Measurements from ENCODE around the gene SMIM29. TPM values are rescaled to one million over a fixed set of nuclear protein-coding genes. Genes with fewer than 3 reads are reported as not detected.
A peak's percentile ranks its signal among the peaks of the same experiment; 100 is the strongest.

Gene SMIM29
- total RNA-seq, 1 experiment from 2014 or later: 44.3 TPM

DNA sequence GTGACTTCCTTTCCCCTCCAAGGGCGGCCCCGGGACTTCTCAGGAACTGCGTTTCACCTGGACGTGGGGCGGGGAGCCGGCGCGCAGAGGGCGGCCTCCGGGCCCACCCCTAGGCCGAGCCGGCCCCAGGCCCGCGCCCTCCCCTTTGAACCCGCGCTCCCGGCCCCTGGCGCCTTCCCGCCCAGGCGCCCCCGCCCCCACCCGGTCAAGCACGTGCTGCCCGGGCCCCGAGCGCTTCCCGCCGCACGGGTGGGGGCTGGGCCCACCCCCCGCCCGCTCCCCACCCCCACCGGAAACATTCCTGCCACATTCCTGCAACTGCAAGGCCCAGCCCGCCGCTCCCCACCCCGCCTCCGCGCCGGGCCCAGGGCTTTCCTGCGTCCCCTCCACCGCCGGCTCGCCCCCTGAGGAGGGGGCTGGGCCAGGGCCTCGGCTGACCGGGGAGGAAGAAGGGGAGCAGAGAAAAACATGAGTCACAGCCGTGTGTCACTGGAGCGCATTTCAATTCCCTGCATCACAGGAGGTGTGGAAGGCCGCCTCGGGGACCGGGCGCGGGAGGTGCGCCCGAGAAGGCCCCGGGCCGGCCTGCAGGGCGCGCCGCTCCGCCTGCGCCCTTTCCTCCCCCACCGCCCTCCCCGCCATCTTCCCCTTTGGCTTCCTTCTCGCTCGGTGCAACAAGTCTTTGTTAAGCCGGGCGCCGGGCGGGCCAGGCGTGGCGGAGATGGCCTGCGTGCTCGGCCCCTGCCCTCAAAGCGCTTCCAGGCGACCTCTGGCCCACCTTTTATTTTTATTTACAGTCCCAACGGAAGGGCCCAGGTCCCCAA lies 13.3 kb downstream of the SMIM29 start:
- Histone ChIP-seq H3K79me2 (ENCODE audit: low read length) (peaks cover 30% of the 10 kb centered on the region), H3K4me2 (ENCODE audit: low read depth, low read length, poor library complexity, severe bottlenecking) (peak overlapping the region; percentile 80), H4K20me1 (ENCODE audit: insufficient read depth, low read depth, low read length) (peaks cover 22% of the 10 kb centered on the region), H3K9ac (ENCODE audit: low read length) (peak overlapping the region; percentile 94), H3K27me3 (ENCODE audit: low read length) (no peaks in the 10 kb centered on the region), H3K4me3 (ENCODE audit: low read length) (peak overlapping the region; percentile 79), H3K4me1 (ENCODE audit: low read length) (peaks cover 32% of the 10 kb centered on the region), H3K27ac (ENCODE audit: low read length) (no peak overlapping the region; the same call in 1 of the 2 replicates), H3K9me3 (ENCODE audit: low read length) (no peaks in the 10 kb centered on the region), H3K36me3 (ENCODE audit: insufficient read depth, low read length) (peaks cover 23% of the 10 kb centered on the region), H3K9me2 (replicated peaks; ENCODE audit: insufficient read depth, low read length) (no peaks in the 10 kb centered on the region), H2AFZ (ENCODE audit: low read length) (no peak overlapping the region)
- peak; percentile 79 for DNase-seq

DNA sequence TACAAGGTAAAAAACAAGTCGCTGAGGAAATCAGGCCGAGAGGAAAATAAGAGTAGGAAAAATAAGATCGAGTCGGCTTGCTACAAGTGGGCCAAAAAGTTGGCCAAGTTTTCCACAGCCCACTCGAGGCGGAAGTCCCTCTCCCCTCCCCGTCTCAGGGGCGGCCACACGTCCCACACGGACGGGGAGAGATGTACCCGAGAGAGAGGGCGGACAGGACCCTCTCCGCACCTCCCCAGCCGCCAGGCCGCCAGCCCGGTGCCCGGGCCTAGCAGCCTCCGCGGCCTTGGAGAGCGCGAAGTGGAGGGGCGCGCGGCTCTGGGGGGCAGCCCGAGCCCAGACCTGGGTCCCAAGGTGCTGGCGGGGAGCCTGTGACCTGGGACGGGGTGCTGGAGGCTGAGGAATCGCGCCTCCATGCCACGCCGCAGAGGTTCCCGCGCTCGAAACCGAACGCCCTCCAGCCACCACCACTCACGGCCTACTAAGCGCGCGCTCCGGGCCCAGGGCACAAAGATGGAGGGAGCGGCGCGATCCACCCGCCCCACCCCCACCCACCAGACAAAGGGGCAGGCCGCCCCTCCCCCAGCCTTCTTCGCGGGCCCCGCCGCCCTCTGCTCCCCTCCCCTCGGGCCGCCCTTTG lies 14.0 kb downstream of the SMIM29 start:
- Histone ChIP-seq H3K79me2 (ENCODE audit: low read length) (peaks cover 23% of the 10 kb centered on the region), H3K27me3 (ENCODE audit: low read length) (no peaks in the 10 kb centered on the region), H3K36me3 (ENCODE audit: insufficient read depth, low read length) (peaks cover 16% of the 10 kb centered on the region), H3K27ac (ENCODE audit: low read length) (no peak overlapping the region), H3K4me1 (ENCODE audit: low read length) (peaks cover 26% of the 10 kb centered on the region), H3K9me3 (ENCODE audit: low read length) (no peaks in the 10 kb centered on the region), H3K9me2 (replicated peaks; ENCODE audit: insufficient read depth, low read length) (no peaks in the 10 kb centered on the region), H4K20me1 (ENCODE audit: insufficient read depth, low read depth, low read length) (peaks cover 15% of the 10 kb centered on the region), H3K4me2 (ENCODE audit: low read depth, low read length, poor library complexity, severe bottlenecking) (no peak overlapping the region), H3K9ac (ENCODE audit: low read length) (no peak overlapping the region), H3K4me3 (ENCODE audit: low read length) (no peak overlapping the region), H2AFZ (ENCODE audit: low read length) (no peak overlapping the region)
- no peak for DNase-seq

DNA sequence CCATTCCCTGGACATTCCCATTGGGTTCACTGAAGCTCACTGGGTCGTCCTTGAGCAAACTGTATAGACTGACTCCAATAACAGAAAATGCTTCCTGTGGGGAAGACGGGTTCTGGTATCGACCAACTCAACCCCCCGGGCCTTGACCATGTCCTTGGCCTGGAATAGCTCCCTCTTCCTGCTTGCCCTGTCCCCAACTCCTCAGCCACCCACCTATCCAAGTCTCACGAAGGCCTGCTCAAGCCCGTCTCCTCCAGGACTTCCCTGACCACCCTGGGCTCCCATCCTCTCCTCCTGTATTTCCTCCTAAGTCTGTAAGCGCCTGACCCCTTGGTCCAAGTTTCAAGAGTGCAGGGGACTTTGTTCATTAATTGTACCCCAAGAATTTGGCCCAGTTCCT lies 14.9 kb downstream of the SMIM29 start:
- Histone ChIP-seq H3K9me3 (ENCODE audit: low read length) (no peaks in the 10 kb centered on the region), H3K9ac (ENCODE audit: low read length) (no peak overlapping the region), H3K79me2 (ENCODE audit: low read length) (peaks cover 14% of the 10 kb centered on the region), H3K9me2 (replicated peaks; ENCODE audit: insufficient read depth, low read length) (no peaks in the 10 kb centered on the region), H3K4me3 (ENCODE audit: low read length) (no peak overlapping the region), H4K20me1 (ENCODE audit: insufficient read depth, low read depth, low read length) (peaks cover 6% of the 10 kb centered on the region), H3K27me3 (ENCODE audit: low read length) (no peaks in the 10 kb centered on the region), H3K36me3 (ENCODE audit: insufficient read depth, low read length) (peaks cover 6% of the 10 kb centered on the region), H3K4me2 (ENCODE audit: low read depth, low read length, poor library complexity, severe bottlenecking) (no peak overlapping the region), H3K4me1 (ENCODE audit: low read length) (peaks cover 17% of the 10 kb centered on the region), H2AFZ (ENCODE audit: low read length) (no peak overlapping the region), H3K27ac (ENCODE audit: low read length) (no peak overlapping the region)
- no peak for DNase-seq

DNA sequence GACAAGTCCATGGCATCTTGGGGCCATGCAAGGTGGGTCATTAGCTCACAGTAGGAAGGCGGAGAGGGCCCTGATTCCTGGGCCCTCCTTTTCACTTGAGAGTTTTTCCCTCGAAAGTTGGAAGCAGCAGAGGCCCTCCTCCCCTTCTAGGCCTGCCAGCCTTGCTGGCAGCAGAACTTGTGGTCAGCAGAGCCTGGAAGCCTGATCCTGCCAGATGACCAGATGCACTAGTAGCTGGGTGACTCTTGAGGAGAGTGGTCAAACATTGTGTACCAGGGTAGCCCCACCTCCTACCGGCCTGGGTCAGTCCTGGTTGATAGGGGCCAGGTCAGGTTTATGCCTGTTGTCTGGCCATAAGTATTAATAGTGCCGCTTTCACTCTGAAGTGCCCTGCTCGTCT lies 15.9 kb downstream of the SMIM29 start:
- DNase-seq: no peak
- H3K9ac ChIP-seq (ENCODE audit: low read length): no peak overlapping the region
- H3K4me3 ChIP-seq (ENCODE audit: low read length): no peak overlapping the region
- no peak overlapping the region for H2AFZ ChIP-seq (ENCODE audit: low read length)
- no peak overlapping the region for H3K27ac ChIP-seq (ENCODE audit: low read length)
- no peaks in the 10 kb centered on the region for H4K20me1 ChIP-seq (ENCODE audit: insufficient read depth, low read depth, low read length)
- no peaks in the 10 kb centered on the region for H3K27me3 ChIP-seq (ENCODE audit: low read length)
- no peaks in the 10 kb centered on the region for H3K9me3 ChIP-seq (ENCODE audit: low read length)
- H3K36me3 ChIP-seq (ENCODE audit: insufficient read depth, low read length): peaks cover 3% of the 10 kb centered on the region; the same call in 1 of the 2 replicates
- H3K9me2 ChIP-seq (replicated peaks; ENCODE audit: insufficient read depth, low read length): no peaks in the 10 kb centered on the region
- peaks cover 12% of the 10 kb centered on the region for H3K4me1 ChIP-seq (ENCODE audit: low read length)
- no peak overlapping the region for H3K4me2 ChIP-seq (ENCODE audit: low read depth, low read length, poor library complexity, severe bottlenecking)
- peaks cover 4% of the 10 kb centered on the region for H3K79me2 ChIP-seq (ENCODE audit: low read length)

DNA sequence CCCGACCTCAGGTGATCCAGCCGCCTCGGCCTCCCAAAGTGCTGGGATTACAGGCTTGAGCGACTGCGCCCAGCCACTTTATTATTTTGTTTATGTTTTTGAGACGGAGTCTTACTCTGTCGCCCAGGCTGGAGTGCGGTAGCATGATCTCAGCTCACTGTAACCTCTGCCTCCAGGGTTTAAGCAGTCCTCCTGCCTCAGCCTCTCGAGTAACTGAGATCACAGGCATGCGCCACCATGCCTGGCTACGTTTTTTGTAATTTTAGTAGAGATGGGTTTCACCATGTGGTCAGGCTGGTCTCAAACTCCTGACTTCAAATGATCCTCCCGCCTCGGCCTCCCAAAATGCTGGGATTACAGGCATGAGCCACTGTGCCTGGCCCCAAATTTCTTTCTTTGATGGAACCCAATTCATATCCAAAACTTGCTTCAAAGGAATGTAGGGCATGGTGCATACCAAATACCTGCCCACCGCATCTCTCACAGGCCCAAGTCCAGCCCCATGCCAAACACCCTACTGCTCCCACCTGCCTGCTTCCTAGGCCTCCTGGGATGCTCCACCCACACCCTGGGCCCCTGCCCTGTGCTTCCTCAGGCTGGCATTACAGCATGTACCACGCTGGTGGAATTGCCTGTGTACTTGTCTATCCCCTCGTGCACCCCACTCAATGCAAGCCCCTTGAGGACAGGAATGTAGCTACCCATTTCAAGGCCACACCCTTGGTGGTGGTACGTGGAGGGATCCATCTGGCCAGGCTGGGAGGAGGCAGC lies 17.1 kb downstream of the SMIM29 start:
- DNase-seq: no peak
- no peak overlapping the region for H3K4me2 ChIP-seq (ENCODE audit: low read depth, low read length, poor library complexity, severe bottlenecking)
- H3K27me3 ChIP-seq (ENCODE audit: low read length): no peaks in the 10 kb centered on the region
- no peaks in the 10 kb centered on the region for H3K79me2 ChIP-seq (ENCODE audit: low read length)
- H2AFZ ChIP-seq (ENCODE audit: low read length): no peak overlapping the region
- no peaks in the 10 kb centered on the region for H3K9me3 ChIP-seq (ENCODE audit: low read length)
- no peaks in the 10 kb centered on the region for H3K9me2 ChIP-seq (replicated peaks; ENCODE audit: insufficient read depth, low read length)
- H3K36me3 ChIP-seq (ENCODE audit: insufficient read depth, low read length): no peaks in the 10 kb centered on the region
- H3K9ac ChIP-seq (ENCODE audit: low read length): no peak overlapping the region
- H4K20me1 ChIP-seq (ENCODE audit: insufficient read depth, low read depth, low read length): no peaks in the 10 kb centered on the region
- H3K4me1 ChIP-seq (ENCODE audit: low read length): peaks cover 23% of the 10 kb centered on the region
- no peak overlapping the region for H3K4me3 ChIP-seq (ENCODE audit: low read length)
- H3K27ac ChIP-seq (ENCODE audit: low read length): no peak overlapping the region

DNA sequence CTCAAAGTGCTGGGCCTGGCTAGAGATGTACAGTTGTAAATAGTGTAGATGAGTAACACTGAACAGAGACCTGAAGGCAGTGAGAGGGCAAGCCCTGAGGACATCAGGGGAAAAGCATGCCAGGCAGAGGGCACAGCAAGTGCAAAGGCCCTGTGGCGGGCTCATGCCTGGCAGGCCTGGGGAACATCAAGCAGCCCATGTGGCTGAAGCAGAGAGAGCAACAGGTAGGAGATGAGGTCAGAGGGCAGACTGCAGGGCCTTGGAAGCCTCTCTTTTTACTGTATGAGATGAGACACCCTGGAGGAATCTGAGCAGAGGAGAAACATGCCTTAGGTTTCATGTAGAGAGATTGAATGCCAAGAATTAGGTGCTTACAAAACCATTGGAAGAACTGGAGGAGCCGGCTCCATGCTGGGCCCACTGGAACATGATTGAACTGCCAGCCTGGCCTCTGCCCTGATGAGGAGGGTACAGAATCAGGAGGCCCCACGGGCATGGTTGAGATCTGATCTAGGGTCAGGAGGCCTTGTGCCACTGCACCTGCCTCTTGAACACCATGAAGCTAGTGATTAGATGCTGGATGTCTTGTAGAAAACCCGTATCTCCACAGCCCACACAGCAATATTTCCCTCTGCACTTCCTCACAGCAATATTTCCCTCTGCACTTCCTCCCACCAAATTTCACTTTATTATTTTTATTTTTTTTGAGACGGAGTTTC lies 18.0 kb downstream of the SMIM29 start:
- no peaks in the 10 kb centered on the region for H3K36me3 ChIP-seq (ENCODE audit: insufficient read depth, low read length)
- H3K4me2 ChIP-seq (ENCODE audit: low read depth, low read length, poor library complexity, severe bottlenecking): no peak overlapping the region
- peak; percentile 38 for DNase-seq
- no peaks in the 10 kb centered on the region for H3K9me2 ChIP-seq (replicated peaks; ENCODE audit: insufficient read depth, low read length)
- no peak overlapping the region for H3K27ac ChIP-seq (ENCODE audit: low read length)
- no peaks in the 10 kb centered on the region for H4K20me1 ChIP-seq (ENCODE audit: insufficient read depth, low read depth, low read length)
- H3K4me1 ChIP-seq (ENCODE audit: low read length): peaks cover 16% of the 10 kb centered on the region
- no peak overlapping the region for H3K4me3 ChIP-seq (ENCODE audit: low read length)
- no peaks in the 10 kb centered on the region for H3K79me2 ChIP-seq (ENCODE audit: low read length)
- no peaks in the 10 kb centered on the region for H3K27me3 ChIP-seq (ENCODE audit: low read length)
- H3K9ac ChIP-seq (ENCODE audit: low read length): no peak overlapping the region
- no peak overlapping the region for H2AFZ ChIP-seq (ENCODE audit: low read length)
- H3K9me3 ChIP-seq (ENCODE audit: low read length): no peaks in the 10 kb centered on the region

DNA sequence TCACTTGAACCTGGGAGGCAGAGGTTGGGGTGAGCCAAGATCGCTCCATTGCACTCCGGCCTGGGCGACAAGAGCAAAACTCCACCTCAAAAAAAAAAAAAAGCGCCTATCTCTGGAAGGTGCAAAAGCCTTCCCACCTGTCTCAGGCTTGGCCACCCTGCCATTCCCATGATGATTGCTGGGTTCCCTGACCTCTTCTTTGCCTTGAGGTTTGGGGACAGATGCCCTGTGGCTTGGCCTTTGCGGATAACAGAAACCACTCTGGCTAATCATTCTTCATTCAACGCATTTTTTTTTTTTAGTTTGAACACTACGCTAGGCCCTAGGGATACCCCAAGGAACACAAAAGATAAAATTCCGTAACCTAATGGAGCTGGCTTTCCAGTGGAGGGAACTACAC lies 18.9 kb downstream of the SMIM29 start:
- Histone ChIP-seq H3K4me2 (ENCODE audit: low read depth, low read length, poor library complexity, severe bottlenecking) (no peak overlapping the region), H3K9me2 (replicated peaks; ENCODE audit: insufficient read depth, low read length) (no peaks in the 10 kb centered on the region), H2AFZ (ENCODE audit: low read length) (no peak overlapping the region), H3K4me1 (ENCODE audit: low read length) (peaks cover 12% of the 10 kb centered on the region), H4K20me1 (ENCODE audit: insufficient read depth, low read depth, low read length) (no peaks in the 10 kb centered on the region), H3K9me3 (ENCODE audit: low read length) (no peaks in the 10 kb centered on the region), H3K36me3 (ENCODE audit: insufficient read depth, low read length) (no peaks in the 10 kb centered on the region), H3K79me2 (ENCODE audit: low read length) (no peaks in the 10 kb centered on the region), H3K27ac (ENCODE audit: low read length) (no peak overlapping the region), H3K4me3 (ENCODE audit: low read length) (no peak overlapping the region), H3K27me3 (ENCODE audit: low read length) (no peaks in the 10 kb centered on the region), H3K9ac (ENCODE audit: low read length) (no peak overlapping the region)
- DNase-seq: no peak

Measured in Karpas-422 (cell line).